ENCODE results near the gene ZNF511. TPM values are rescaled to one million over a fixed set of nuclear protein-coding genes. Genes with fewer than 3 reads are reported as not detected.

The ZNF511 gene
- total RNA-seq, 1 experiment from 2014 or later, result 69.6 TPM

DNA sequence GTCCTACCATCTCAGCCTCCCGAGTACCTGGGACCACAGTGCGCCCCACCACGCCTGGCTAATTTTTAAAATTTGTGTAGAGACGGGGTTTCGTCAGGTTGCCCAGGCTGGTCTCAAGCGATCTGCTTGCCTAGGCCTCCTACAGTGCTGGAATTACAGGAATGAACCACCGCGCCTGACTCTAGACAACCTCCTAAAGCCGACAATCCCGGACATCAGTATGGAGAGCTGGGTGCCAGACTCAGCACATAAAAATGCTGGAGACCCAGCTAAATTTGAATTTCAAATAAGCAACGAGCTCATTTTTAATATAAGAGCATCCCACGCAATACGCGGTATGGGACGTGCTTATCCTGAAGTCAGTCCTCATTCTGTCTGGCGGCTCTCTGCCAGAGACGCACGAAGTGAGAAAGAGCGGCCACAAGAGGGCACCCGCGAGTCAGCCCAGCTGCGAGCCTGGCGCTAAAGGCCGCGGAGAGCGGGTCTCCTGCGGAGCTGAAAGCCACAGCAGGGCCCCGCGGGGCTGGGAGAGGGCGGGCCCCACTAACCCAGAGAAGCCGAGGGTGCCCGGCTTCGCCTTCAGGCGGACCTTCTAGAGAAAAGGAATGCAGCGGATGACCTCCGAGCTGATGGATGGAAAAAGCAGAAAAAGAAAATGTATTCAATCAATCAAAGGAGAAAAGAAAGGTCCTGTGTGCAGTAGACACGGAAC, 20.9 kb downstream of the ZNF511 start (continued):
- TF ChIP-seq, protein P1, sequence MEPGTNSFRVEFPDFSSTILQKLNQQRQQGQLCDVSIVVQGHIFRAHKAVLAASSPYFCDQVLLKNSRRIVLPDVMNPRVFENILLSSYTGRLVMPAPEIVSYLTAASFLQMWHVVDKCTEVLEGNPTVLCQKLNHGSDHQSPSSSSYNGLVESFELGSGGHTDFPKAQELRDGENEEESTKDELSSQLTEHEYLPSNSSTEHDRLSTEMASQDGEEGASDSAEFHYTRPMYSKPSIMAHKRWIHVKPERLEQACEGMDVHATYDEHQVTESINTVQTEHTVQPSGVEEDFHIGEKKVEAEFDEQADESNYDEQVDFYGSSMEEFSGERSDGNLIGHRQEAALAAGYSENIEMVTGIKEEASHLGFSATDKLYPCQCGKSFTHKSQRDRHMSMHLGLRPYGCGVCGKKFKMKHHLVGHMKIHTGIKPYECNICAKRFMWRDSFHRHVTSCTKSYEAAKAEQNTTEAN (CRISPR knock-in tag; IDR thresholded peaks at IDR 0.05), result no peak
- no peak for TF ChIP-seq ZNF219 (CRISPR knock-in tag; IDR thresholded peaks at IDR 0.05; ENCODE audit: borderline replicate concordance)

DNA sequence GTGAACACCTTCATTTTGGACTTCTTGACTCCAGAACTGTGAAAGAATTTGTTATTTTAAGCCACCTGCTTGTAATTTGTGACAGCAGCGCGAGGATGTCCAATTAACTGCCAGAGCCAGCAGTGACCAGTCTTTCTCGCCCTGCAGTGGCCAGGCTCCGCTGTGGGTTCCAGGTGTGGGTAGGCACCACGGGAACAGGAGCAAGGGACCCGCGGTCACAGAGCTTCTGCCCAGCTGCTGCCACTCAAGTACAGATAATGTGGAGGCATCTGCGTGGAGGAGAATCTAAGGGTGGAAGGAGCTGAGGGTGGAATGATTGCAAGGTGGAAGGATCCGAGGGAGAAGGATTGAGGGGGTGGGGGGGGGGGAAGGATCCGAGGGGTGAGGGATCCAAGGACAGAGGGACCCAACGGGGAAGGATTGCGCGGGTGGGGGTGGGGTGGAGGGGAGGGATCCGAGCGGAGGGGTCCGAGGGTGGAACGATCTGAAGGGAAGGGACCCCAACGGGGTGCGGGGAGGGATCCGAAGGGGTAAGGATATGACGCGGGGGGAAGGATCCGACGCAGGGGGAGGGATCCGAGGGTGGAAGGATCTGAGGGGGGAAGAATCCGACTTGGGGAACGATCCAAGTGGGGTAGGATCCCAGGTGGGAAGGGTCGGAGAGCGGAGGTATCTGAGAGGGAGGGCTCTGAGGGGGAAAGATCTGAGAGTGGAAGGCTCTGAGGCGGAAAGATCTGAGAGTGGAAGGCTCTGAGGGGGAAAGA, 24.4 kb downstream of the ZNF511 start:
- Mint-ChIP-seq H3K4me3 (no peak overlapping the region), H3K36me3 (no peaks in the 10 kb centered on the region)

More for the DNA sequence above, 24.4 kb downstream of the ZNF511 start:
- ATAC-seq (no peak), DNase-seq (ENCODE audit: low spot score) (no peak)
- CTCF ChIA-PET, result no interaction called here
- Mint-ChIP-seq H3K27ac (no peak overlapping the region), H3K27me3 (ENCODE audit: low read depth) (peaks cover 55% of the 10 kb centered on the region), H3K4me1 (peaks cover 5% of the 10 kb centered on the region), H3K9me3 (peaks cover 6% of the 10 kb centered on the region)
- POLR2A ChIA-PET, result no interaction called here
- TF ChIP-seq RELA (CRISPR knock-in tag; IDR thresholded peaks at IDR 0.05; ENCODE audit: borderline replicate concordance), result no peak
- no peak for TF ChIP-seq SOX15 (CRISPR knock-in tag; IDR thresholded peaks at IDR 0.05)
- TF ChIP-seq NFYB (CRISPR knock-in tag; conservative IDR thresholded peaks at IDR 0.05; ENCODE audit: low read depth), result no peak
- TF ChIP-seq OVOL2 (CRISPR knock-in tag; IDR thresholded peaks at IDR 0.05; ENCODE audit: borderline replicate concordance), result no peak
- TF ChIP-seq NR1H2 (CRISPR knock-in tag; IDR thresholded peaks at IDR 0.05), result no peak
- TF ChIP-seq ZNF138 (CRISPR knock-in tag; conservative IDR thresholded peaks at IDR 0.05), result no peak
- TF ChIP-seq, protein P2, sequence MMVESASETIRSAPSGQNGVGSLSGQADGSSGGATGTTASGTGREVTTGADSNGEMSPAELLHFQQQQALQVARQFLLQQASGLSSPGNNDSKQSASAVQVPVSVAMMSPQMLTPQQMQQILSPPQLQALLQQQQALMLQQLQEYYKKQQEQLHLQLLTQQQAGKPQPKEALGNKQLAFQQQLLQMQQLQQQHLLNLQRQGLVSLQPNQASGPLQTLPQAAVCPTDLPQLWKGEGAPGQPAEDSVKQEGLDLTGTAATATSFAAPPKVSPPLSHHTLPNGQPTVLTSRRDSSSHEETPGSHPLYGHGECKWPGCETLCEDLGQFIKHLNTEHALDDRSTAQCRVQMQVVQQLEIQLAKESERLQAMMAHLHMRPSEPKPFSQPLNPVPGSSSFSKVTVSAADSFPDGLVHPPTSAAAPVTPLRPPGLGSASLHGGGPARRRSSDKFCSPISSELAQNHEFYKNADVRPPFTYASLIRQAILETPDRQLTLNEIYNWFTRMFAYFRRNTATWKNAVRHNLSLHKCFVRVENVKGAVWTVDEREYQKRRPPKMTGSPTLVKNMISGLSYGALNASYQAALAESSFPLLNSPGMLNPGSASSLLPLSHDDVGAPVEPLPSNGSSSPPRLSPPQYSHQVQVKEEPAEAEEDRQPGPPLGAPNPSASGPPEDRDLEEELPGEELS (CRISPR knock-in tag; IDR thresholded peaks at IDR 0.05), result no peak
- no peak for TF ChIP-seq ZNF219 (CRISPR knock-in tag; IDR thresholded peaks at IDR 0.05; ENCODE audit: borderline replicate concordance)
- TF ChIP-seq, protein P3, sequence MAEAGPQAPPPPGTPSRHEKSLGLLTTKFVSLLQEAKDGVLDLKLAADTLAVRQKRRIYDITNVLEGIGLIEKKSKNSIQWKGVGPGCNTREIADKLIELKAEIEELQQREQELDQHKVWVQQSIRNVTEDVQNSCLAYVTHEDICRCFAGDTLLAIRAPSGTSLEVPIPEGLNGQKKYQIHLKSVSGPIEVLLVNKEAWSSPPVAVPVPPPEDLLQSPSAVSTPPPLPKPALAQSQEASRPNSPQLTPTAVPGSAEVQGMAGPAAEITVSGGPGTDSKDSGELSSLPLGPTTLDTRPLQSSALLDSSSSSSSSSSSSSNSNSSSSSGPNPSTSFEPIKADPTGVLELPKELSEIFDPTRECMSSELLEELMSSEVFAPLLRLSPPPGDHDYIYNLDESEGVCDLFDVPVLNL (CRISPR knock-in tag; IDR thresholded peaks at IDR 0.05; ENCODE audit: borderline replicate concordance, low read depth), result no peak
- TF ChIP-seq, protein P4, sequence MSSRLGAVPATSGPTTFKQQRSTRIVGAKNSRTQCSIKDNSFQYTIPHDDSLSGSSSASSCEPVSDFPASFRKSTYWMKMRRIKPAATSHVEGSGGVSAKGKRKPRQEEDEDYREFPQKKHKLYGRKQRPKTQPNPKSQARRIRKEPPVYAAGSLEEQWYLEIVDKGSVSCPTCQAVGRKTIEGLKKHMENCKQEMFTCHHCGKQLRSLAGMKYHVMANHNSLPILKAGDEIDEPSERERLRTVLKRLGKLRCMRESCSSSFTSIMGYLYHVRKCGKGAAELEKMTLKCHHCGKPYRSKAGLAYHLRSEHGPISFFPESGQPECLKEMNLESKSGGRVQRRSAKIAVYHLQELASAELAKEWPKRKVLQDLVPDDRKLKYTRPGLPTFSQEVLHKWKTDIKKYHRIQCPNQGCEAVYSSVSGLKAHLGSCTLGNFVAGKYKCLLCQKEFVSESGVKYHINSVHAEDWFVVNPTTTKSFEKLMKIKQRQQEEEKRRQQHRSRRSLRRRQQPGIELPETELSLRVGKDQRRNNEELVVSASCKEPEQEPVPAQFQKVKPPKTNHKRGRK (CRISPR knock-in tag; IDR thresholded peaks at IDR 0.05; ENCODE audit: borderline replicate concordance), result no peak
- TF ChIP-seq NFE2L1 (CRISPR knock-in tag; IDR thresholded peaks at IDR 0.05), result no peak
- TF ChIP-seq SMAD4 (CRISPR knock-in tag; IDR thresholded peaks at IDR 0.05), result no peak
- TF ChIP-seq ZNF671 (CRISPR knock-in tag; IDR thresholded peaks at IDR 0.05), result no peak
- TF ChIP-seq, protein P5, sequence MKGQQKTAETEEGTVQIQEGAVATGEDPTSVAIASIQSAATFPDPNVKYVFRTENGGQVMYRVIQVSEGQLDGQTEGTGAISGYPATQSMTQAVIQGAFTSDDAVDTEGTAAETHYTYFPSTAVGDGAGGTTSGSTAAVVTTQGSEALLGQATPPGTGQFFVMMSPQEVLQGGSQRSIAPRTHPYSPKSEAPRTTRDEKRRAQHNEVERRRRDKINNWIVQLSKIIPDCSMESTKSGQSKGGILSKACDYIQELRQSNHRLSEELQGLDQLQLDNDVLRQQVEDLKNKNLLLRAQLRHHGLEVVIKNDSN (CRISPR knock-in tag; IDR thresholded peaks at IDR 0.05), result no peak
- TF ChIP-seq ZNF121 (CRISPR knock-in tag; IDR thresholded peaks at IDR 0.05), result no peak
- TF ChIP-seq, protein P6, sequence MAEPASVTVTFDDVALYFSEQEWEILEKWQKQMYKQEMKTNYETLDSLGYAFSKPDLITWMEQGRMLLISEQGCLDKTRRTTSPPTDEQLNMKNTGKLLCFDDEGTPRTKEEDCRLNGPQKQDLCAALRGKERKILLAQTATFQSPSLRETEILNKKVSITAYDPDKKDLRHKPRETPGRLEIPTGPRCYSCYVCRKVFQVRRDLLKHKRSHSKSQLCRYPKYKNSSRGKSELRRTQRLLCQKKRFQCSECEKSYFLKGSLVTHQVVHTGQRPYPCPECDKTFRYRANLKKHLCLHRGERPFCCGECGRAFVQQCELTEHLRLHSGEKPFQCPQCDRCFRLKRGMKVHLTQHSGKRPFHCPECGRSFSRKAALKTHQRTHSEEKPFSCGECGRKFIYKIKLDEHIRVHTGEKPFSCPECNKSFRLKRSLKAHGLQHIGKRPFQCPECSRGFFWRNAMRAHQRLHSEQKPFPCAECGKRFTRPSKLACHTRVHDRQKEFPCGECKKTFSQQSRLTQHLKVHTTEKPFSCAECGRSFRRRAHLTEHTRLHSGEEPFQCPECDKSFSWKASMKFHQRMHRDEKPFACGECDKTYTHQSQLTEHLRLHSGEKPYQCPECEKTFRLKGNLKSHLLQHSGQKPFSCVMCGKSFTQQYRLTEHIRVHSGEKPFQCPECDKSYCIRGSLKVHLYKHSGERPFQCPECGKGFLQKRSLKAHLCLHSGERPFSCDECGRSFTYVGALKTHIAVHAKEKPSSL (CRISPR knock-in tag; conservative IDR thresholded peaks at IDR 0.05), result no peak
- TF ChIP-seq CBFB (CRISPR knock-in tag; IDR thresholded peaks at IDR 0.05; ENCODE audit: low read depth), result no peak
